HL-60 (cell line): Measurements from ENCODE around the gene DLK1.

ENCODE experiments used
- GABPA ChIP-seq: IDR thresholded peaks from 2 replicates; pipeline ENCODE4 v1.6.1; 2012; ENCODE audit warnings: low read depth
- POLR2AphosphoS5 ChIP-seq: IDR thresholded peaks from 2 replicates; pipeline ENCODE4 v1.6.1; 2012; ENCODE audit warnings: low read depth
- SPI1 ChIP-seq: IDR thresholded peaks from 2 replicates; pipeline ENCODE4 v1.6.1; 2012; ENCODE audit warnings: low read depth, mild to moderate bottlenecking, borderline replicate concordance
- TF ChIP-seq, protein P1 (sequence below): IDR thresholded peaks from one replicate; pipeline ENCODE4 v1.5.1; 2011; ENCODE audit warnings: low read length, control low read depth, inconsistent platforms; ENCODE audit not compliant: insufficient read depth

GRCh38 chr14:100703386-100704220 lies 23.1 kb upstream of the DLK1 start:
- TF ChIP-seq, protein P1, sequence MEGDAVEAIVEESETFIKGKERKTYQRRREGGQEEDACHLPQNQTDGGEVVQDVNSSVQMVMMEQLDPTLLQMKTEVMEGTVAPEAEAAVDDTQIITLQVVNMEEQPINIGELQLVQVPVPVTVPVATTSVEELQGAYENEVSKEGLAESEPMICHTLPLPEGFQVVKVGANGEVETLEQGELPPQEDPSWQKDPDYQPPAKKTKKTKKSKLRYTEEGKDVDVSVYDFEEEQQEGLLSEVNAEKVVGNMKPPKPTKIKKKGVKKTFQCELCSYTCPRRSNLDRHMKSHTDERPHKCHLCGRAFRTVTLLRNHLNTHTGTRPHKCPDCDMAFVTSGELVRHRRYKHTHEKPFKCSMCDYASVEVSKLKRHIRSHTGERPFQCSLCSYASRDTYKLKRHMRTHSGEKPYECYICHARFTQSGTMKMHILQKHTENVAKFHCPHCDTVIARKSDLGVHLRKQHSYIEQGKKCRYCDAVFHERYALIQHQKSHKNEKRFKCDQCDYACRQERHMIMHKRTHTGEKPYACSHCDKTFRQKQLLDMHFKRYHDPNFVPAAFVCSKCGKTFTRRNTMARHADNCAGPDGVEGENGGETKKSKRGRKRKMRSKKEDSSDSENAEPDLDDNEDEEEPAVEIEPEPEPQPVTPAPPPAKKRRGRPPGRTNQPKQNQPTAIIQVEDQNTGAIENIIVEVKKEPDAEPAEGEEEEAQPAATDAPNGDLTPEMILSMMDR = no peak
- no peak for TF ChIP-seq POLR2AphosphoS5
- no peak for TF ChIP-seq GABPA
- no peak for TF ChIP-seq SPI1
